ENCODE measurements around the gene METTL4.

DNA sequence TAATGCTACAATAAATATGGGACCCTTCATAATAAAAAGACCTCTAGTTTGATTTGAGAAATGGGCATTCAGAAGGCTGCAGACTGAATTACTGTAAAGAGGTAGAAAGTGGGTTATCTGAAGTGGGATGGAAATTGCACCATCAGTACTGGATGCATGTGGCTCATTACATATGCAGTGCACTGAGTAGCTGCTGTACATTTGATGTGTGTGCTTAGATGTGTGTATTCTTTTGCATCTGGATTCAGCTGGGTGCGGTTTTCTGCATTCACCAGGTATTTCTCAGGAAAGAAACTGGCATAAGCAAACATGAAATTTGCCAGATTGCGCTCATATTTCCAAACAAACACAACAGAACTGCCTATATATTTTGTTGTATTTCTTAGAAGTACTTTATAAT is 38.3 kb upstream of the METTL4 start:
- TF ChIP-seq GATA3 (IDR thresholded peaks at IDR 0.05; ENCODE audit: low read depth, low read length), result no peak
- no peak for TF ChIP-seq GATA2 (IDR thresholded peaks at IDR 0.05; ENCODE audit: low read depth, low read length)
